Activated CD8-positive, alpha-beta memory T cell treated with anti-CD3 and anti-CD28 coated beads for 48 hours (primary cell): ENCODE data around the gene DPEP2NB.
"Not testable (repeated sequence)": the region's sequence is repeated elsewhere in the genome, so short reads cannot be mapped to it uniquely, and the experiment has no call there.

Experiments
- DNase-seq, 3 experiments: peaks; one replicate each; pipeline ENCODE4 v3.0.0-alpha.2; 2020; ENCODE audit warnings: low read depth in 2 of 3, low spot score in 2 of 3

Gene DPEP2NB, protein sequence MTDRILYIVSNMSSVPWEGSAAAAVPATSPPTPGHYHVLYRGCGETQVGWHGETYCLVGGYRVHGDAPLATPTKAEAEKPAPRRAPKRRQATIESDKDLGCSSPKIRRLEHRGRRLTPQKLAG

DNA sequence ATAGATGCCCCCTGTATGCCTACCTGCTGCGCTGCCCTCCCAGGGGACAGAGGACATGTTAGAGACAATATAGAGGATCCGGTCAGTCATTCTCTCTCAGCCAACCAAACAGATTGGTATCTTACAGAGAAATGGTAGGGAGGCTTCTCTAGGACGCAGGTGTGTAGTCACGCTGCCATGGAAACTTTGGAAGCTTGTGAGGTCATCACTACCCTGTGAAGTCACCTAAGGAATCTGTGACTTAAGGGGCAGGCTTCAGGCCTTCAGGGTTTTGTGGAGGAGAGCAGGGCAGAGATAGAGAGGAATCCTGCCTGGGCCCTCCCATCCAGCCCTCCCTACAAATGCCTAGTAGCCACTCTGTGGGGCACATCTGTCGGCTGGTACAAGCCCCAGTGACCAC lies at the start of gene DPEP2NB:
TSS of gene DPEP2NB (minus strand) at position 231 of the 400 bp plus-strand sequence. CDS start at position 90, 141 bp downstream.
- DNase-seq = no peak

DNA sequence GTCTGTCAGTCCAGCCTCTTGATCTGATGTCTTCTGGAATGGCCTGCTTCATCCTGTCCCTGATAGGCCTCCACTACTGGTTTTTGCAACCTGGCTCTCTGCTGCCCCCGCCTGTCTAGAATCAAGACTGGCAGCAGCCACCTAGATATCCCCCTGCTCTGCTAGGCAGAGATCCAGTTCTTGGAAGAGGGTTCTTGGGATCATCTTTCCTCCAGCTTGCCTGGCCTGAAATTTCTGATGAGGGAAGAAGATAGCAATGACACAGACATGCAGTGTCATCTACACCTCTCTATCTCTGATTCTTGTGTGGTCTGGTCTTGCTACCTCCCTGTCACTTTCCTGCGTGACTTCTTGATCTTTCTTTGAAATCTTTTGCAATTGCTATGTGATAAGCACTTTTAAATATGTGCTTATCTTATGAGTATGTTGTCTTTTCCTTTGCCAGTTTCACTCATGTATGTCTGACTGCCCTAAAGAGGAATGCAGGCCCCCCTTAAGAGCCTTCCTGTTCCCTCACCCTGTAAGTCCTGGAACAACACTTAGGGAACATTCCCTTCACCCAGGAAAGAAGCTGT lies 49.2 kb upstream of the DPEP2NB start:
- DNase-seq = peak in 1 of 3 experiments; percentile 62

DNA sequence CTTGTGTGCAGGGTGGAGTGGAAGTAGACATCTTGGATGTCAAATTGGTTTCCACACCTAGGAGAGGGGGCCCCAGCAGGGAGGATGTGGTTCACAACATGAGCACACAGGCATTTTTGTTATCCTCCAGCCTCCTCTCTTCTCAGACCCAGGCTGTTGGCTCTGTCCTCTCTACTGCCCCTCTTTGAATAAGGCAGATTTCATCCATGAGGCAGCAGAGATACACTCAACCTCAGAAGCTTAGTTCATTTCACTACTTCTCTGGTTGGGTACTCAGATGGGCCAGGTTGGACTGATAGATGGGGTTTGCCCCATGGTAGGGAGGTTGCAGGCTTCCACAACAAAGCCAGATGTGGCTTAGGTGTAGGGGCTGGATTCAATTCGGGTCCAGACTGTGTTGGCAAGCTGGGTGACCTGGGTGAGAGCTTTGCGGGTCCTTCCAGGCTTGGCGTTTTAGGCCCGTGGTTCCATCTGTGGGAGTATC lies 47.2 kb upstream of the DPEP2NB start:
- DNase-seq = no peak

DNA sequence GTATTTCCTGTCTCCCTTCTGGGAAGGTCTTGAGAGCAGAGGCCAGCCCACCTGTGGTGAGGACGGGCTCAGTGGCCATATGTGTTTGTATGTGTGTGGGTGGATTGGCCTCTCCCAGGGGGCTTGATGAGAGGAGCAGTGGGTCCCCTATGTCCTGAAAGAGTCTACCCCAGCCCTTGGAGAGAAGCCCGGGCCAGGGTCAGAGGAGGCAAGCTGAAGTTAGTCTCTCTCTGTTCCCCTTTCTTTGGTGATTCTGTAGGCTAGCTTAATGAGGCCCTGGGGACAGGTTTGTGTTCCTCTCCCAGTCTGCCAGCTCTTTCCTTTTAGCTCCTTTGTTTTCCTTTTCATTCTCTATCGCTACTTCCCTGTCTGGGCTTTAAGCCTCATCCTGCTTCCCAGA lies 45.7 kb upstream of the DPEP2NB start:
- DNase-seq = no peak

DNA sequence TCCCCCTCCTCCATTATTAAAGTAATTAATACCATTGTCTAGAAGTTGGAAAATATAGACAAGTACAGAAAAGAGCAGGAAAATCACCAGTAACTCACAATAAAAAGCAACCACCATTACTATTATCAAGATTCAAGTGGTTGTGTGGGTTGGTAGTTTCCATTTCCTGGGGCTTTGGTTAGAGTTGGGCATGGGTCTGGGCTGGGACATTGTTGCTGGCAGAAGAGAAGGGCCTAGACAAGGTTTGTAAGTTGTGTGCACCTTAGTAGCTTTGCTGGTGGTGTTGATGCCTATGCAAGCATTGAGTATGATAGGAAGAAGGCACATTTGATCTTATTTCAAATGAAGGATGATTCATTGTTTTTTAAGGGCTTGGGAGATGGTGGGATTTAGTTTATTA lies 44.1 kb upstream of the DPEP2NB start:
- no peak for DNase-seq

DNA sequence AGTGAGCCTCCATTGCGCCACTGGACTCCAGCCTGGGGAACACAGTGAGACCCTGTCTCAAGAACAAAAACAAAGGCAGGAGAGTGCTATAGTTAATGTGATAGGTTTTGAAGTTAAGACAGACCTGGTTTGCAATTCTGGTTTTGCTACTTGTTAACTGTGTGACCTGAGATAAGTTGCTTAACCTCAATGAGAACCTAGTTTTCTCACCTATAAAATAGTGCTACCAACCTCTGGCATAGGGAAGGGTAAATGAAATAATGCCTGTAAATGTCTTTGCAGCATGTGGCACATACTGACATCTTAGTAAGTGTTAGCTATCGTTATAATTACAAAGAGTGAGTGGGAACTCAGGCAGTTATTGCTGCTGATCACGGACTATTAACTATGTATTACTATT lies 39.7 kb upstream of the DPEP2NB start:
- DNase-seq = no peak

DNA sequence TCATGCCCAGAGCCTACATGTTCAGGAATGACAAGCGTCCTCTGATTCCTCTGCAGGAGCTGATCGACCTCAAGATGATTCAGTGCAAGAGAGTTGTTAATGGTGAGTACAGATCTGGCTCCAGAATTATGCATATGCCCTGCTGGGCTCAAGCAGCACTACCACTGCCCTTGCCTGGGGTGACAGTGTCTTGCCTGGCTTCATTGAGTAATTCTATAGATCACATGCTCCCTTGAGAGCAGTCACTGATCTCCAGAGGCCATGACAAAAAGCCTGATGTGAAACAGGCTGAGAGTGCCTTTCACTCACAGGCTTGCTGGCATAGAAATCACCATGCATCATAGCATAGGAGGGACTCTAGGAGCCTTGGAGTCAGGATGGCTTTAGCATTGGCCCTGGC lies 33.7 kb upstream of the DPEP2NB start:
- no peak for DNase-seq

DNA sequence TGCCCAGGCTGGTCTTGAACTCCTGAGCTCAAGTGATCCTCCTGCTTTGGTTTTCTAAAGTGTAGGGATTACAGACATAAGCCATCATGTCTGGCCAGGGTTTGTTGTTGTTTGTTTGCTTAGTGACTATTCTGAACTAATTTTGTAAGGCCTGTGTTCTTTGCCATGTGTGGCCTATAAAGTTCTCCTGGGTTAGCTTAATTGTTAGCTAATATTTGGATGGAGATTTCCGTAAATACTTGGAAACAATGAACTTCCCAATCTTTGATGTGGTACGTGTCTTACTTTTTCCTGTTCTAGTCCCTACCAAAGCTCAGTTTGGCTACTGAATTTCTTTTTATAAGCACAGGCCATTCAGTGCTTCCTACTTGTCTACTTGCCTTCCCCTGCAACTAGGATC lies 32.3 kb upstream of the DPEP2NB start:
- no peak for DNase-seq

DNA sequence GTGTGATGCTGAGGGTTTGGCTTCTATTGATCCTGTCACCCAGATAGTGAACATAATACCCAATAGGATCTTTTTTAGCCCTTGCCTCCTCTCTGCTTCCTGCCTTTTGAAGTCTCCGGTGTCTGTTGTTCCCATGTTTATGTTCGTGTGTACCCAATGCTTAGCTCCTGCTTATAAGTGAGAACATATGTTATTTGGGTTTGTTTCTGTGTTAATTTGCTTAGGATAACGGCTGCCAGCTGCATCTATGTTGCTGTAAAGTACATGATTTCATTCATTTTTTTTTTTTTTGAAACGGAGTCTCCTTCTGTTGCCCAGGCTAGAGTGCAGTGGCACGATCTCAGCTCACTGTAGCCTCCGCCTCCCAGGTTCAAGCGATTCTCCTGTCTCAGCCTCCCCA lies 30.4 kb upstream of the DPEP2NB start:
- DNase-seq = no peak

DNA sequence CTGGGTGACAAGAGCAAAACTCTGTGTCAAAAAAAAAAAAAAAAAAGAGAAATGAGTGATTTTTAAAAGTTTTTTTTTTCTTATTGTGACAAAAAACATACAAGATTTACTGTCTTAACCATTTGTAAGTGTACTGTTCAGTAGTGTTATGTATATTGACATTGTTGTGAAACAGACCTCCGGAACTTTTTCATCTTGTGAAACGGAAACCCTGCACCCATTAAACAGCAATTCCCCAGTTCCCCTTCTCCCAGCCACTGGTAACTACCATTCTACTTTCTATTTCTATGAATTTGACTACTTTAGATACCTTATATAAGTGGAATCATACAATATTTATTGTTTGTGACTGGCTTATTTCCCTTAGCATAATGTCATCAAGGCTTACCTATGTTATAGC lies 26.1 kb upstream of the DPEP2NB start:
- DNase-seq = no peak

DNA sequence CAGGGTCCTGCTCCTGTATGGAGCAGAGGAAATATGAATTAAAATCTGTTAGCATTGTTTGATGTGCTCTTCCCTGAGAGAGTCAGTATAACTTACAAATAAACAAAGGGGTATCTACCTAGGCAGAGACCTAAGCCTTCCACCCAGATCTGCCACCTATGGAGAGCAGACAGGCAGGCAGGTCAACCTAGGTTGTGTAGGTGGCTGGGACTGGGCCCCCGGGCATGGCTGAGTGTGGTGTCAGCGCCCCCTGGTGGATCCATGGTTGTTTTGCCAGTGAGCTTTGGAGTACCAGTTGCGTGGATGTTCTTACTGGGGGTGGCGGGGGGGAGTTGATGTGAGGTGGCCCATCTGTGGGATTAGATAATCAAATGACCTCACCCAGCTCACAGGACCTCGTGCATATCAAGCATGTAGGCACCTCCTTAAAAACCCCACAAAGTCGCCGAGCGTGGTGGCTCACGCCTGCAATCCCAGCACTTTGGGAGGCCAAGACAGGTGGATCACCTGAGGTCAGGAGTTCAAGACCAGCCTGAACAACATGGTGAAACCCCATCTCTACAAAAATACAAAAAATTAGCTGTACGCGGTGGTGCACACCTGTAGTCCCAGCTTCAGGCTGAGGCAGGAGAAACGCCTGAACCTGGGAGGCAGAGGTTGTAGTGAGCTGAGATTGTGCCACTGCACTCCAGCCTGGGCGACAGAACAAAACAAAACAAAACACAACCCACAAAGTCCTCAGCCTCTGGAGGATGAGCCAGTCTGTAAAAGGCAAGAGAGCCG lies 25.0 kb upstream of the DPEP2NB start:
- DNase-seq = peak; percentile 70 to 93 (median 89)

DNA sequence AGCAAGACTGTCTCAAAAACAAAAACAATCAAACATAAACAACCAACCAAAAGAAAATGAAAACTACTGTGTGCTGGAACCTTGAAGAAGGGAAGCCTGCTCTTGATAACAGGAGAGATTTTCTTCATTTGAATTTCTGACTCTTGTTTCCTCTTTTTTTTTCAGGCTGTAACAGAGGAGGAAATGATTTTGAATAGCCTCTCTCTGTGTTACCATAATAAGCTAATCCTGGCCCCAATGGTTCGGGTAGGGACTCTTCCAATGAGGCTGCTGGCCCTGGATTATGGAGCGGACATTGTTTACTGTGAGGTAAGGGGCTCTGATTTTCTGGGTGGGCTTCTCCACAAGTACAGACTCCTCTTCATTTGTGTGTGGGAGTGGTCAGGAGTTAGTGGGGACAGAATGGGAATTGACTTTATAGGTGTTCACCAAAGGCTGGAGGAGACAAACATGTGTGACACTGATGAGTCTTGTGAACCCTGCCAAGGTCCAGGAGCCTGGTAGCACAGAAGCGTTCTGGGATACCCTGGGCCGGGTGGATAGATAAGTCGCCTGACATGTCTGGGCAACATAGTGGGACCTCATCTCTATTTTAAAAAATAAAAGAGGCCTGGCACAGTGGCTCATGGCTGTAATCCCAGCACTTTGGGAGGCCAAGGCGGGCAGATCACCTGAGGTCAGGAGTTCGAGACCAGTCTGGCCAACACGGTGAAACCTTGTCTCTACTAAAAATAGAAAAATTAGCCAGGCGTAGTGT lies 22.3 kb upstream of the DPEP2NB start:
- DNase-seq = no peak

DNA sequence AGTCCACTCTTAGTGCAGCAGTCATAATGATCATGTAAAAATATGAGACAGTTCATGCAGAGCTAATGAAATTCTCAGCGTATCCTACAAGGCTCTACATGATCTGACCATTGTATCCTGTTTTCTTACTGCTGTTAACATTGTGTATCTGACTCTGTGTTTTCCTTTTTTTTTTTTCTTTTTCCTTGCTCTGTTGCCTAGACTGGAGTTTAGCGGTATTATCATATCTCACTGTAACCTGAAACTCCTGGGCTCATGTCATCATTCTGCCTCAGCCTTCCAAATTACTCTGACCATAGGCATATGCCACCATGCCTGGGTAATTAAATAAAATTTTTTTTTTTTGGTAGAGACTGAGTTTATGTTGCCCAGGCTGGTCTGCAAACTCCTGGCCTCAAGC lies 19.5 kb upstream of the DPEP2NB start:
- no peak for DNase-seq

DNA sequence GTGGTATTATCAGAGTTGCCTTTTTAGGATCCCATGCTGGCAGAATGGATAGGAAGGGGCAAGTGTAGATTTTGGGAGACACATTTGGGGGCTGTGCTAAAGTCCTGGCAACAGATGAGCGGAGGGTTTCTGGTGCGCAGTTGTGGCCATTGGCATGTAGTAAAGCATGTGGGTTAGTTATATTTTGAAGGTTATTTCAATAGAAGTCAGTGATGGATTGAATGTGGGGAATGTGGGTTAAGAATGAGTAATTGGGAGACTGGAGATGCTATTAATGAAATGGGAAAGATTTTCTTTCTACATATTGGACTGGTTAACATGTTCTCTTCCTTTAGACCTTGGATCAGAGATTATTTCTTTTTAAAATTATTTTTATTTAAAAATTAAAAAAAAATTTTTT lies 17.4 kb upstream of the DPEP2NB start:
- no peak for DNase-seq

DNA sequence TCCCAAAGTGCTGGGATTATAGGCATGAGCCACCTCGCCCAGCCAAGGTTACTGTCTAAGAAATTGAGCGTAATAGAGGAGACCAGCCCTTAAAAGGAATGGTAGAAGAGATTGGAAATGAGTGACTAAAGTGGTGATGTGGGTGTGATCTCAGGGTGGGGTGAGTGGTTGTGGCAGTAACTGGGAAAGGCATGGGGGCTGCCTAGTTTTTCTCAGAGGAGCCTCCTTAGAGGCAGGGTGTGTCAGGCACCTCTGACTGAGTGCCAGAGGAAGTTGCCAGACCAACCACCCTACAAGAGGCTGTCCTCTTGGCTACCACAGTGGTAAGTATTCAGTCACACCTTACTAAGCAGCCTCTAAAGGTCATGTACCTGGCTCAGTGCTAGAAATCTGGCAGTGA lies 16.2 kb upstream of the DPEP2NB start:
- DNase-seq = no peak

DNA sequence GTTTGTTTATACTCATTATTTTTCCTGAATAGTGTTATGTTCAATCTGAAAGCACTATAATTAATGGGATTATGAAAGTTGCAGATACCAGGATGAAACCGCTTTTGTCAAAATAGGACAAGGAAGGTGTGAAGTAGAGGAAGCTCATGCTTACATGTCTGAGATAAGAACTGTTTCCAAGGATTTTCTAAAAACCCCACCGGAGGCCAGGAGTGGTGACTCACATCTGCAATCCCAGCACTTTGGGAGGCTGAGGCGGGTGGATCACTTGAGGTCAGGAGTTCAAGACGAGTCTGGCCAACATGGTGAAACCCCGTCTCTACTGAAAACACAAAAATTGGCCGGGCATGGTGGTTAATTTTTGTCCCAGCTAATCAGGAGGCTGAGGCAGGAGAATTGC lies 14.4 kb upstream of the DPEP2NB start:
- DNase-seq = not testable (repeated sequence)

DNA sequence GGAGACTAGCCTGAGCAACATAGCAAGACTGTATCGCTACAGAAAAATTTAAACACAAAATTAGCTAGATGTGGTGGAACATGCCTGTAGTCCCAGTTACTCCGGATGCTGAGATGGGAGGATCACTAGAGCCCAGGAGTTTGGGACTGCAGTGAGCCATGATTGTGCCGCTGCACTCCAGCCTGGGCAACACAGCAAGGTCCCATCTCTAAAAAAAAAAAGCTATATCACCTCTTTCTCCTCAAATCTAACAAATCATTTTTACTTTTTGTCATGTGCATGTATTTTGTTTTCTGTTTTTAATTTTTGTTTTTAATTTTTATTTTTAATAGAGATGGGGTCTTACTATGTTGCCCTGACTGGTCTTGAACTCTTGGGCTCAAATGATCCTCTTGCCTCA lies 13.3 kb upstream of the DPEP2NB start:
- no peak for DNase-seq

DNA sequence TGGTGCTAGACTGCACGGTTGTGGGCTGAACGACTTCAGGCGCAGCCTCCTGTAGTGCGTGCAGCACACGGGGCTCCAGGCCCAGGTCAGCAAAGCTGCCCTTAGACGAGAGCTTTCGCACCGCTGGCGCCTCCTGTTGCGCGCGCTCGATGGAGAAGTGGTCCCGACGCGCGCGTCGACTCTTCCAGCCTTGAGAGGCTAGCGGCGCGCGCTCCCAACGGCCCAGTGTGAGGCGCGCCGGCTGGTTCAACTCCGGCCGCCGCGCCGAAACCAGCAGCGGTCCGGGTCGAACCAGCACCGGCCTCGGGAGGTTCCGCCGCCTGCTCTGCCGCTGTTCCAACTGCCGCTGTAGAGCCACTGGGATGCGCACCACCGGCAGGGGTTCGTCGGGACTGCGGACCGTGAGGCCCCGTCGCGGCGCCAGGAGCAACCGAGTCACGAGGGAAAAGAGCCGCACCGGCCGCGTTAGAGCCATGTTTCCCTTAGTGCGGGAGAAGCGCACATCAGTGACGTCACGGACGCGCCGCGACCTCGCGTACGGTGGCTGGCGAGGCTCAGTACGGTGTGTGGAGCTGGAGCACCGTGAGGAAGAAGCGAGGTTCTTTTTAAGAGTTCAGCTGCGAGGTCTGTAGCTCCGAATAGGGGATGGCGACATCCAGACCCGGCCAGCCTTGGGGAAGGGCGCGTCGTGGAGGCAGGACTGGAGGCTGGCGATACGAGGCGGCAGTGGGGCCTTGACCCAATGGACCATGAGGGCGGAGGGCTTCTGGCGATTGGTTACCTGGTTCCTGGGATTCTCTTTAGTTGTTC lies 7.2 kb upstream of the DPEP2NB start, which contains the start of the genes DDX28 and DUS2:
TSS of gene DDX28 (minus strand) at position 505 of the 810 bp plus-strand sequence. CDS start at position 475, 30 bp downstream.
TSS of gene DUS2 (plus strand) at position 557 of the 810 bp plus-strand sequence. CDS start 14,740 bp downstream, outside the sequence.
- peak; percentile 81 to 97 (median 96) for DNase-seq

DNA sequence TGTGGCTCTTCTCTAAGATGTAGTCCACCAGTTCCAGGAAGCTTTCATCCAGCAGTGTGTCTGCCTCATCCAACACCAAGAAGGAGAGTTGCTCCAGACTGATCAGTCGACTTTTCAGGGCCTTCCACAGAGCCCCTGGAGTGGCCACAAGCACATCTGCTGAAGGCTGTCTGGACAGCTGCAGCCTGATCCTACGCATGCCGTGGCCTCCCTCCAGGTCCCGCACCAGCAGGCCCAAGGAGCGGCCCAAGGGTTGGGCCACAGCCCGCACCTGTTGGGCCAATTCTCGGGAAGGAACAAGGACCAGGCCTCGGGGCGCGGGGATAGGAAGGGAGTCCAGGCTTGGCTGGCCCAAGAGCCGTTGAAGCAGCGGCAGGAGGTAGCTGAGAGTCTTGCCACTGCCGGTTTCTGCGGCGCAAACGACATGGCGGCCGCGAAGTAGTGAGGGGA lies 6.6 kb upstream of the DPEP2NB start:
- DNase-seq = no peak

DNA sequence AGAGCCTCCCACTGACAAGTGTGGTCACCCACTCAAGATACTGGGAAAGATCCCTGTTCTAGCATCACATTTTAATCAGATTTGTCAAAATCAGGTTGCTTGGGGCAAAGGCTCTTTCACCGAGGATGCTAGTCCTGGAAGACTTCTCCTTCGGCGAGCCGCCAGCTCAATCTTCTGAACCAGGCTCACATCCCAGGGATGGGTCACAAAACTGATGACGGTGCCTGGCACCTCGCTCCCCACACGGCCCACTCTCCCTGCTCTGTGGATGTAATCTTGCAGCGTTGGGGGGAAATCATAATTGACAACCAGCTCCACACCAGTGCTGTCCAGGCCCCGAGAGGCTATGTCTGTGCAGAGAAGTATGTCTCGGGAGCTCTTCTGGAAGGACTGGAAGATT lies 5.8 kb upstream of the DPEP2NB start:
- DNase-seq = no peak
